K562 (cell line): Measurements from ENCODE around the gene TOR1AIP1. TPM values are rescaled to one million over a fixed set of nuclear protein-coding genes. Genes with fewer than 3 reads are reported as not detected.

Experiments
- DDX20 ChIP-seq: fragments of 450-650 bp; IDR thresholded peaks from 2 replicates; pipeline ENCODE4 v1.6.1; 2016; ENCODE audit warnings: missing genetic modification characterization, low read depth, mild to moderate bottlenecking, missing compliant biosample characterization, moderate library complexity
- DMBX1 ChIP-seq: fragments of 250-450 bp; sonication (Bioruptor Pico); IDR thresholded peaks from 2 replicates; pipeline ENCODE4 v1.8.0; 2022; ENCODE audit warnings: inconsistent platforms, mild to moderate bottlenecking, moderate library complexity, borderline replicate concordance
- FOS ChIP-seq: IDR thresholded peaks from 3 replicates; pipeline ENCODE4 v1.6.1; 2011; ENCODE audit not compliant: insufficient read length; ENCODE audit errors: extremely low read depth
- KAT2B ChIP-seq: IDR thresholded peaks from one replicate; pipeline ENCODE4 v1.6.1; 2012; ENCODE audit warnings: low read depth, mild to moderate bottlenecking, control low read depth, inconsistent platforms, low read length, moderate library complexity
- KDM2B ChIP-seq: fragments of 250-450 bp; sonication (Bioruptor Pico); IDR thresholded peaks from 2 replicates; pipeline ENCODE4 v1.8.0; 2021; ENCODE audit warnings: mild to moderate bottlenecking, moderate library complexity
- MIER1 ChIP-seq: fragments of 450-650 bp; IDR thresholded peaks from 2 replicates; pipeline ENCODE4 v1.6.1; 2016; ENCODE audit warnings: antibody characterized with exemption, mild to moderate bottlenecking, low read depth
- PHB ChIP-seq: fragments of 250-450 bp; sonication (Bioruptor Pico); IDR thresholded peaks from 2 replicates; pipeline ENCODE4 v1.5.0; 2021
- TCF3 ChIP-seq: sonication (generic); formaldehyde crosslinking; IDR thresholded peaks from 2 replicates; pipeline ENCODE4 v1.4.0; 2020; ENCODE audit warnings: mild to moderate bottlenecking, missing genetic modification reagents
- TEAD1 ChIP-seq, 2 experiments: fragments of 450-650 bp in 1 of 2; sonication (generic) in 1 of 2; formaldehyde crosslinking; IDR thresholded peaks; 2 replicates each; pipeline versions ENCODE4 v1.4.0 to v1.8.0; 2020 to 2022; ENCODE audit warnings: mild to moderate bottlenecking in 2 of 2, missing genetic modification reagents in 1 of 2
- ZNF316 ChIP-seq: fragments of 450-650 bp; IDR thresholded peaks from 2 replicates; pipeline ENCODE4 v1.6.1; 2016
- ZNF668 ChIP-seq: fragments of 250-450 bp; sonication (Bioruptor Pico); IDR thresholded peaks from 2 replicates; pipeline ENCODE4 v1.8.0; 2022; ENCODE audit warnings: mild to moderate bottlenecking, inconsistent platforms
- ZNF77 ChIP-seq: fragments of 250-450 bp; sonication (Bioruptor Pico); IDR thresholded peaks from 2 replicates; pipeline ENCODE4 v1.5.0; 2020
- polyA plus RNA-seq, 8 experiments: library from polyadenylated mRNA; depleted of rRNA in 4 of 8; stranded (reverse) in 5 of 8; unstranded in 3 of 8; fragments of >200 nt; fragmentation: Nextera tagmentation in 2 of 8; fragmentation: Illumina TruSeq in 1 of 8; extraction: Ambion mirVana in 2 of 8; extraction: Trizol in 1 of 8; gene quantifications; 2 replicates each; pipeline versions ENCODE4 v1.2.1 to v1.2.3, GENCODE V29; 2011 to 2014; ENCODE audit warnings: inconsistent platforms in 1 of 8, missing spikeins in 1 of 8
- total RNA-seq, 7 experiments: library from RNA; depleted of rRNA in 6 of 7; stranded (reverse); fragments of >200 nt in 6 of 7; fragmentation: Illumina TruSeq in 2 of 7; extraction: Trizol in 2 of 7; gene quantifications; 2 replicates each; pipeline versions ENCODE4 v1.2.1 to v1.2.3, GENCODE V29; 2011 to 2021; ENCODE audit warnings: low replicate concordance in 1 of 7
- TF ChIP-seq, protein P1 (sequence below): sonication (generic); formaldehyde crosslinking; IDR thresholded peaks from 2 replicates; pipeline ENCODE4 v1.8.0; 2022; ENCODE audit warnings: missing genetic modification reagents, mild to moderate bottlenecking, borderline replicate concordance
- TF ChIP-seq, protein P2 (sequence below): fragments of 250-450 bp; sonication (Bioruptor Pico); IDR thresholded peaks from 2 replicates; pipeline ENCODE4 v1.8.0; 2021; ENCODE audit warnings: borderline replicate concordance, mild to moderate bottlenecking, moderate library complexity; ENCODE audit not compliant: poor library complexity, severe bottlenecking
- TF ChIP-seq, protein P3 (sequence below): fragments of 450-650 bp; IDR thresholded peaks from 2 replicates; pipeline ENCODE4 v1.7.0; 2016; ENCODE audit warnings: borderline replicate concordance
- TF ChIP-seq, protein P4 (sequence below), 2 experiments: fragments of 450-650 bp in 1 of 2; sonication (generic) in 1 of 2; formaldehyde crosslinking; conservative IDR thresholded peaks; 2 replicates each; pipeline versions ENCODE4 v1.4.0 to v1.8.1; 2020 to 2022; ENCODE audit warnings: mild to moderate bottlenecking in 1 of 2, missing genetic modification reagents in 1 of 2
- TF ChIP-seq, protein P5 (sequence below): fragments of 200-800 bp; sonication (Bioruptor generic); IDR thresholded peaks from 2 replicates; pipeline ENCODE4 v1.6.1; 2017; ENCODE audit warnings: missing genetic modification characterization, missing compliant biosample characterization
- TF ChIP-seq, protein P6 (sequence below), 2 experiments: fragments of 450-650 bp; conservative IDR thresholded peaks; 2 replicates each; pipeline ENCODE4 v1.6.1; 2017; ENCODE audit warnings: mild to moderate bottlenecking in 2 of 2, moderate library complexity in 2 of 2

Gene TOR1AIP1
- total and polyA plus RNA-seq, 9 of the 15 experiments (the other 6 are each of a cell fraction or from before 2014, with no cell fraction given) = 18.1 to 46.9 (median 35.5) TPM

DNA sequence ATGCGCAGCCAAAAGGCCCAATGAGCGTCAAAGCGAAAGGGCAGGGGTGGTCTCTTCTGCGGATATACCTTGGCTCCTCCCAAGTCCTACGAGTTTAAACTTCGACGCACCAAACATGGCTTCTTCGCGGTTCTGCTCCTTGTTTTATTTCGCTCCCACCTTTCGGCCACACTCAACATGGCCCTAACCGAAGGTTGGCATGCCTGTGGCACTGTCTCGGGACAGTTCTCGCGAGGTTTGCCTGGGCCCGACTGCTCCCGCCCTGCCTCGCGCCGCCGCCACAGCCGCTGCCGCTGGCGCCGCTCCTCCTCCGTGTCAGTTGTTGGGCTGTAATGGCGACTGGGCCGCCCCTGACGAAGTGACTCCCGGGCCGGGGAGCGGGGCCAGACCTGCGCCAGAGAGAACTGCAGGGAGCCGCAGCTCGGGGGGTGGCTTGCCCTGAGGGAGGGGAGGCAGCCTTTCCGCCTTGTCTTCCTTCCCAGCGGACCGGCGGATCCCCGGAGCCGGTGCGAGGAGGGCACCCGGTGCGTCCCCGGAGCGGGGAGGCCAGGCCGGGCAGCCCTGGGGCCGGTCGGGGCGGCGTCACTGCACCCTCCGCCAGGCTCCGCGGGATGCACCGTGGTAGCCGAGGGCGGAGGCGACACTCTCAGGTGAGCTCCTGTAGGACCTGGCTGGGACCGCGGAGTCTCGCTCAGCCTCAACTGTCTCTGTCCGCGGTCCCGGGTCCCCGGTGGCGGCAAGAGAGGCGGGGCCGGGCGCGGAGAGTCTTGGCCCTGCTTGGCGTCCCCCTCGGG lies 72.6 kb downstream of the TOR1AIP1 start, which contains the start of gene CEP350 (continued):
- TF ChIP-seq, protein P1, sequence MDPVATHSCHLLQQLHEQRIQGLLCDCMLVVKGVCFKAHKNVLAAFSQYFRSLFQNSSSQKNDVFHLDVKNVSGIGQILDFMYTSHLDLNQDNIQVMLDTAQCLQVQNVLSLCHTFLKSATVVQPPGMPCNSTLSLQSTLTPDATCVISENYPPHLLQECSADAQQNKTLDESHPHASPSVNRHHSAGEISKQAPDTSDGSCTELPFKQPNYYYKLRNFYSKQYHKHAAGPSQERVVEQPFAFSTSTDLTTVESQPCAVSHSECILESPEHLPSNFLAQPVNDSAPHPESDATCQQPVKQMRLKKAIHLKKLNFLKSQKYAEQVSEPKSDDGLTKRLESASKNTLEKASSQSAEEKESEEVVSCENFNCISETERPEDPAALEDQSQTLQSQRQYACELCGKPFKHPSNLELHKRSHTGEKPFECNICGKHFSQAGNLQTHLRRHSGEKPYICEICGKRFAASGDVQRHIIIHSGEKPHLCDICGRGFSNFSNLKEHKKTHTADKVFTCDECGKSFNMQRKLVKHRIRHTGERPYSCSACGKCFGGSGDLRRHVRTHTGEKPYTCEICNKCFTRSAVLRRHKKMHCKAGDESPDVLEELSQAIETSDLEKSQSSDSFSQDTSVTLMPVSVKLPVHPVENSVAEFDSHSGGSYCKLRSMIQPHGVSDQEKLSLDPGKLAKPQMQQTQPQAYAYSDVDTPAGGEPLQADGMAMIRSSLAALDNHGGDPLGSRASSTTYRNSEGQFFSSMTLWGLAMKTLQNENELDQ (CRISPR knock-in tag) = no peak; the same call in 1 of the 2 replicates
- TF ChIP-seq ZNF668 (CRISPR knock-in tag) (no peak), ZNF77 (CRISPR knock-in tag) (no peak), DDX20 (tag) (no peak), TEAD1 (CRISPR knock-in tag; IDR thresholded peaks at IDR 0.05) (peak; percentile 50 to 77; a peak in 3 of 4 replicates), MIER1 (no peak), DMBX1 (CRISPR knock-in tag) (no peak), PHB (no peak), KAT2B (no peak), FOS (no peak), TCF3 (peak; percentile 2; the same call in 1 of the 2 replicates), KDM2B (0 out of 2 replicates have a peak, but pooled peaks have one; percentile 56), ZNF316 (no peak)
- TF ChIP-seq, protein P2, sequence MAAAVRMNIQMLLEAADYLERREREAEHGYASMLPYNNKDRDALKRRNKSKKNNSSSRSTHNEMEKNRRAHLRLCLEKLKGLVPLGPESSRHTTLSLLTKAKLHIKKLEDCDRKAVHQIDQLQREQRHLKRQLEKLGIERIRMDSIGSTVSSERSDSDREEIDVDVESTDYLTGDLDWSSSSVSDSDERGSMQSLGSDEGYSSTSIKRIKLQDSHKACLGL = no peak
- TF ChIP-seq, protein P3, sequence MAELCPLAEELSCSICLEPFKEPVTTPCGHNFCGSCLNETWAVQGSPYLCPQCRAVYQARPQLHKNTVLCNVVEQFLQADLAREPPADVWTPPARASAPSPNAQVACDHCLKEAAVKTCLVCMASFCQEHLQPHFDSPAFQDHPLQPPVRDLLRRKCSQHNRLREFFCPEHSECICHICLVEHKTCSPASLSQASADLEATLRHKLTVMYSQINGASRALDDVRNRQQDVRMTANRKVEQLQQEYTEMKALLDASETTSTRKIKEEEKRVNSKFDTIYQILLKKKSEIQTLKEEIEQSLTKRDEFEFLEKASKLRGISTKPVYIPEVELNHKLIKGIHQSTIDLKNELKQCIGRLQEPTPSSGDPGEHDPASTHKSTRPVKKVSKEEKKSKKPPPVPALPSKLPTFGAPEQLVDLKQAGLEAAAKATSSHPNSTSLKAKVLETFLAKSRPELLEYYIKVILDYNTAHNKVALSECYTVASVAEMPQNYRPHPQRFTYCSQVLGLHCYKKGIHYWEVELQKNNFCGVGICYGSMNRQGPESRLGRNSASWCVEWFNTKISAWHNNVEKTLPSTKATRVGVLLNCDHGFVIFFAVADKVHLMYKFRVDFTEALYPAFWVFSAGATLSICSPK = no peak
- TF ChIP-seq, protein P4, sequence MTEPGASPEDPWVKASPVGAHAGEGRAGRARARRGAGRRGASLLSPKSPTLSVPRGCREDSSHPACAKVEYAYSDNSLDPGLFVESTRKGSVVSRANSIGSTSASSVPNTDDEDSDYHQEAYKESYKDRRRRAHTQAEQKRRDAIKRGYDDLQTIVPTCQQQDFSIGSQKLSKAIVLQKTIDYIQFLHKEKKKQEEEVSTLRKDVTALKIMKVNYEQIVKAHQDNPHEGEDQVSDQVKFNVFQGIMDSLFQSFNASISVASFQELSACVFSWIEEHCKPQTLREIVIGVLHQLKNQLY (CRISPR knock-in tag; conservative IDR thresholded peaks at IDR 0.05) = 0 out of 4 replicates have a peak, but pooled peaks of 1 of the 2 experiments have one; percentile 61
- TF ChIP-seq, protein P5, sequence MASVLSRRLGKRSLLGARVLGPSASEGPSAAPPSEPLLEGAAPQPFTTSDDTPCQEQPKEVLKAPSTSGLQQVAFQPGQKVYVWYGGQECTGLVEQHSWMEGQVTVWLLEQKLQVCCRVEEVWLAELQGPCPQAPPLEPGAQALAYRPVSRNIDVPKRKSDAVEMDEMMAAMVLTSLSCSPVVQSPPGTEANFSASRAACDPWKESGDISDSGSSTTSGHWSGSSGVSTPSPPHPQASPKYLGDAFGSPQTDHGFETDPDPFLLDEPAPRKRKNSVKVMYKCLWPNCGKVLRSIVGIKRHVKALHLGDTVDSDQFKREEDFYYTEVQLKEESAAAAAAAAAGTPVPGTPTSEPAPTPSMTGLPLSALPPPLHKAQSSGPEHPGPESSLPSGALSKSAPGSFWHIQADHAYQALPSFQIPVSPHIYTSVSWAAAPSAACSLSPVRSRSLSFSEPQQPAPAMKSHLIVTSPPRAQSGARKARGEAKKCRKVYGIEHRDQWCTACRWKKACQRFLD (CRISPR knock-in tag) = peak; percentile 73
- TF ChIP-seq, protein P6, sequence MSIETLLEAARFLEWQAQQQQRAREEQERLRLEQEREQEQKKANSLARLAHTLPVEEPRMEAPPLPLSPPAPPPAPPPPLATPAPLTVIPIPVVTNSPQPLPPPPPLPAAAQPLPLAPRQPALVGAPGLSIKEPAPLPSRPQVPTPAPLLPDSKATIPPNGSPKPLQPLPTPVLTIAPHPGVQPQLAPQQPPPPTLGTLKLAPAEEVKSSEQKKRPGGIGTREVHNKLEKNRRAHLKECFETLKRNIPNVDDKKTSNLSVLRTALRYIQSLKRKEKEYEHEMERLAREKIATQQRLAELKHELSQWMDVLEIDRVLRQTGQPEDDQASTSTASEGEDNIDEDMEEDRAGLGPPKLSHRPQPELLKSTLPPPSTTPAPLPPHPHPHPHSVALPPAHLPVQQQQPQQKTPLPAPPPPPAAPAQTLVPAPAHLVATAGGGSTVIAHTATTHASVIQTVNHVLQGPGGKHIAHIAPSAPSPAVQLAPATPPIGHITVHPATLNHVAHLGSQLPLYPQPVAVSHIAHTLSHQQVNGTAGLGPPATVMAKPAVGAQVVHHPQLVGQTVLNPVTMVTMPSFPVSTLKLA (conservative IDR thresholded peaks at IDR 0.05) = peak; percentile 79 to 87
